Stimulated activated naive CD8-positive, alpha-beta T cell treated with anti-CD3 and anti-CD28 coated beads, Interleukin-15, amount 100 ng/mL, for 72 hours (primary cell): ENCODE measurements around the gene GABRD.

Experiments used
- ATAC-seq: fragments of 150-1000 bp; cut with Tn5 transposase; 2 replicates; pipeline ENCODE4 v1.10.0; 2021; ENCODE audit warnings: mild to moderate bottlenecking, moderate library complexity
- DNase-seq, 2 donors: peaks; one replicate each; pipeline ENCODE4 v3.0.0; 2021 to 2022
- H3K27ac Mint-ChIP-seq, 2 donors: one replicate each; pipeline ENCODE4 v1.8.0; 2022; ENCODE audit warnings: mild to moderate bottlenecking in 2 of 2, mixed read lengths in 2 of 2, moderate library complexity in 2 of 2
- H3K27me3 Mint-ChIP-seq: one replicate; pipeline ENCODE4 v1.8.0; 2022; ENCODE audit warnings: mixed read lengths
- H3K4me1 Mint-ChIP-seq: one replicate; pipeline ENCODE4 v1.8.0; 2022; ENCODE audit warnings: mild to moderate bottlenecking, mixed read lengths
- H3K4me3 Mint-ChIP-seq, 2 donors: one replicate each; pipeline ENCODE4 v1.8.0; 2022; ENCODE audit warnings: mild to moderate bottlenecking in 2 of 2, mixed read lengths in 2 of 2, moderate library complexity in 1 of 2
- H3K9me3 Mint-ChIP-seq, 2 donors: one replicate each; pipeline ENCODE4 v1.8.0; 2022; ENCODE audit warnings: mixed read lengths in 2 of 2

The GABRD gene

DNA sequence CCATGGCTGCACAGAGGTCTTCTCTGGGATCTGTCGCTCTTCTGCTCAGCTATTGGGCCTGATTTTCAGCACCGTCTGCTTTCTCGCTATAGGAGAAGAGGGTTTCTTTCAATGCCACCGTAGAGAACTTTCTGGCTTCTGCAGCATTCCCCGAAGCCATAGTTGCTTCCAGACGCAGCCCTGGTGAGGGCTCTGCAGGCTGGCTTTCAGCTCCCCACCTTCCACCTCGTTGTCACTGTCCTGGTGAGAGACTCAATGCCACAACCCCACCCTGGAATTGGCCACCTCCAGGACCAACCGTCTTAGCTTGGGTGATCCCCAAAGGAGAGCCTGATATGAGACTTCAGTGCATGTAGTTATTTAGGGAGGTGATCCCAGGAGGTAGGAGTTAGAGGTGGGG is 19.1 kb downstream of the GABRD start:
- DNase-seq (no peak), ATAC-seq (no peak)
- Mint-ChIP-seq H3K9me3 (no peaks in the 10 kb centered on the region), H3K4me1 (no peaks in the 10 kb centered on the region), H3K27ac (no peak overlapping the region), H3K4me3 (no peak overlapping the region), H3K27me3 (no peaks in the 10 kb centered on the region)

DNA sequence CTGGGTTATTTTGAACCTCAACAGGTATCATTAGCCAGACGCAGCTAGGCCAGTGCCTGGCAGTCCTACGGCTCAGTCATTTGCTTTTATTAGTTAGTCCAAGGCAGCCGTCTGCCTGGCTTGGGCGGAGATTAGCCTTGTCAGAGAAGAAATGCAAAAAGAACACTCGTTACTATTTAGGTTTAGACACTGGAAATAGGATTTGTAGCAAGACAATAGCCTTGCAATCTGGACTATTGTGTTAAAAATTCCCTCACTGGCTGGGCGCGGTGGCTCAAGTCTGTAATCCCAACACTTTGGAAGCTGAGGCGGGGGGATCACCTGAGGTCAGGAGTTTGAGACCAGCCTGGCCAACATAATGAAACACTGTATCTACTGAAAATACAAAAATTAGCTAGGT is 20.1 kb downstream of the GABRD start:
- no peak for ATAC-seq
- H3K27ac Mint-ChIP-seq: no peak overlapping the region

DNA sequence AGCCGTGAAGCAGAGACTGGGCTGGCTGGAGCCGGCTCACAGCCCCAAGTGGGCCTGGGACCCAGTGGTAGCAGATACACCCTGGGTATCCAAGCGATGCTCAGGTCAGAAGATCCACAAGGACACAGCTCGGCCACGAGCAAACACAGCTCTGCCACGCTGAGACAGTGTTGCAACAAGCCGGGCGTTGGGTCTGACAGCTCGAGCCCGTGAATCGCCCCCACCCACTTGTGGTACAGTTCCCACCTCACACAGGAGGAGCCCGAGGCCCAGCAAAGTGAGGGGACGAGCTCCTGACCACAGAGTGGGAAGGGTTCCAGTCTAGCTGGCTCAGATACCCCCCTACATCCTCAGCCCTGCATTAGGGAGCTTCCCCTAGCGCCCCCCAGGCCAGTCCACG is 22.2 kb downstream of the GABRD start:
- H3K4me1 Mint-ChIP-seq: peaks cover 27% of the 10 kb centered on the region
- H3K4me3 Mint-ChIP-seq: no peak overlapping the region
- H3K9me3 Mint-ChIP-seq: no peaks in the 10 kb centered on the region
- ATAC-seq: no peak
- no peaks in the 10 kb centered on the region for H3K27me3 Mint-ChIP-seq
- H3K27ac Mint-ChIP-seq: no peak overlapping the region
- DNase-seq: no peak

More for the DNA sequence above, 20.1 kb downstream of the GABRD start:
- Mint-ChIP-seq H3K27me3 (no peaks in the 10 kb centered on the region), H3K4me1 (peaks cover 7% of the 10 kb centered on the region), H3K9me3 (no peaks in the 10 kb centered on the region), H3K4me3 (no peak overlapping the region)
- no peak for DNase-seq

DNA sequence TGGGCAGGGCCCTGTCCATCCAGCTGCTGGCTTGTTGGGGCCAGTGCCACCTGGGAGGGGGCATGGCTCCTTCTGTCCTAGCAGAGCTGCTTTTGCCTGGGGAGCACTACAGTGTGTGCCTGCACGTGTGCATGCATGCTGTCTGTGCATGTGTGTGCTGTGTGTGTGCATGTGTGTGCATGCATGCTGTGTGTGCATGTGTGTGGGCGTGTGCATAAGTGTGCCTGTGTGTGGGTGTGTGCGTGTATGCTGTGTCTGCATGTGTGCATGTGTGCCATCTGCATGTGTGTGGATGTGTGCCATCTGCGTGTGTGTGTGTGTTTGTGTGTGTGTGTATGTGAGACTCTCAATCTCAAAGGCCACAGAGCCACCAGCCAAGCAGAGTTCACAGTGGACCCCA is 22.7 kb downstream of the GABRD start:
- H3K27ac Mint-ChIP-seq: no peak overlapping the region
- DNase-seq: no peak
- H3K4me3 Mint-ChIP-seq: no peak overlapping the region
- peaks cover 31% of the 10 kb centered on the region for H3K4me1 Mint-ChIP-seq
- ATAC-seq: no peak
- no peaks in the 10 kb centered on the region for H3K27me3 Mint-ChIP-seq
- no peaks in the 10 kb centered on the region for H3K9me3 Mint-ChIP-seq

DNA sequence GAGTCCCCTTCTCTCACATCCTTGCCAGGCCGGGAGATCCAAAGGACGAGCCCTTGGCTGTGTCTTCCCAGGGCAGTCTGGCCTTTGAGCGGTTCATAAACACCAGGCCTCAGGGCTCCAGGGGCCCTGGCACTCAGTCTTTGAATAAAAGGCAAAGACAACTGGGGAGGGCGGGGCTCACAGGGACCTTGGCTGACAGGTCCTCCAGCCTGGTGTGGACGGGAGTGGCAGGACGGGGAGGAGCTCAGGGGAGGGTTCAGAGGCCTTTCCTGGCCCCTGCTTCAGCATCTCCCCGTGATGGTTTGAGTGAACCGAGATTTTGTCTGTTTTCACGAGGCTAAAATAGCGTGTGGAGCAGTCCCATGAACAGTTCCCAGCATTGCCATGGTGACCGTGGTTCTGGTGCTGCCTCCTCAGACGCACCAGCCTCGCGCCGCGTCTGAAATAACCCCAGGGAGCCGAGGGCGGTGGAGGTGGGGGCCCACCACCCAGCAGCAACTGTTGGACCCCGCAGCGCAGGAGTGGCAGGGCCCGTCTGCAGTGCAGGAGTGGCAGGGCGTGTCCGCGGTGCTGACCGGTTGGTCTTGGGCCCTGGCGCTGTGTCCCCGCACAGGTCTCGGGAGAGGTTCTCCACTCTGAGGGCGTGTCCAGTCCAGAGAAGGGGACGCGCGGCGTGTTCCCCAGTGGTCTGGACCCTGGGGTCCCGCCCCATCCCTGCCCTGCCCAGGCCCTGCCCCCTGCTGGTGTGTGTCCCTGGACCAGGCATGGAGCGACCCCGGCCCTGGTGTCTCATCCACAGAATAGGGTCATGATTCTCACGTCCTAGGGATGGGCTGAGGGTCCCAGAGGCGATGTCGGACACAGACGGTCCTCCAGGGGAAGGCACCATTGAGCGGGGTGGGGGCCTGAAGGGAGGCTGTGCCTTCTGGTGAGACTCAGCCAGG is 24.0 kb downstream of the GABRD start:
- H3K9me3 Mint-ChIP-seq: no peaks in the 10 kb centered on the region
- peaks cover 31% of the 10 kb centered on the region for H3K4me1 Mint-ChIP-seq

DNA sequence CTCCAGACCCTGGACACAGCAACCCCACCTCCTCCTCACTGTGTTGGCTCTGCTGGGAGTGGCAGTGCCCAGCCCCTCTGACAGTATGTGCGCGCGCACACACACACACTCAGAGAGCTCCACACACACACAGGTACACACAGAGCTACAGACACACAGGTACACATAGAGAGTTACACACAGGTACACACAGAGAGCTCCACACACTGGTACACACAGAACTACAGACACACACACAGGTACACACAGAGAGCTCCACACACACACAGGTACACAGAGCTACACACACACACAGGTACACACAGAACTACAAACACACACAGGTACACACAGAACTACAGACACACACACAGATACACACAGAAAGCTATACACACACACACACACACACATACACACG is 24.7 kb downstream of the GABRD start:
- peak overlapping the region in 1 of 2 donors; percentile 83 for H3K27ac Mint-ChIP-seq
- ATAC-seq: no peak
- DNase-seq: no peak
- H3K4me3 Mint-ChIP-seq: peak overlapping the region; percentile 46 to 47
- no peaks in the 10 kb centered on the region for H3K9me3 Mint-ChIP-seq
- H3K27me3 Mint-ChIP-seq: peaks cover 10% of the 10 kb centered on the region
- peaks cover 39% of the 10 kb centered on the region for H3K4me1 Mint-ChIP-seq

More for the DNA sequence above, 24.0 kb downstream of the GABRD start:
- H3K27ac Mint-ChIP-seq: no peak overlapping the region
- peaks cover 2% of the 10 kb centered on the region for H3K27me3 Mint-ChIP-seq
- ATAC-seq (no peak), DNase-seq (no peak)
- H3K4me3 Mint-ChIP-seq: no peak overlapping the region

DNA sequence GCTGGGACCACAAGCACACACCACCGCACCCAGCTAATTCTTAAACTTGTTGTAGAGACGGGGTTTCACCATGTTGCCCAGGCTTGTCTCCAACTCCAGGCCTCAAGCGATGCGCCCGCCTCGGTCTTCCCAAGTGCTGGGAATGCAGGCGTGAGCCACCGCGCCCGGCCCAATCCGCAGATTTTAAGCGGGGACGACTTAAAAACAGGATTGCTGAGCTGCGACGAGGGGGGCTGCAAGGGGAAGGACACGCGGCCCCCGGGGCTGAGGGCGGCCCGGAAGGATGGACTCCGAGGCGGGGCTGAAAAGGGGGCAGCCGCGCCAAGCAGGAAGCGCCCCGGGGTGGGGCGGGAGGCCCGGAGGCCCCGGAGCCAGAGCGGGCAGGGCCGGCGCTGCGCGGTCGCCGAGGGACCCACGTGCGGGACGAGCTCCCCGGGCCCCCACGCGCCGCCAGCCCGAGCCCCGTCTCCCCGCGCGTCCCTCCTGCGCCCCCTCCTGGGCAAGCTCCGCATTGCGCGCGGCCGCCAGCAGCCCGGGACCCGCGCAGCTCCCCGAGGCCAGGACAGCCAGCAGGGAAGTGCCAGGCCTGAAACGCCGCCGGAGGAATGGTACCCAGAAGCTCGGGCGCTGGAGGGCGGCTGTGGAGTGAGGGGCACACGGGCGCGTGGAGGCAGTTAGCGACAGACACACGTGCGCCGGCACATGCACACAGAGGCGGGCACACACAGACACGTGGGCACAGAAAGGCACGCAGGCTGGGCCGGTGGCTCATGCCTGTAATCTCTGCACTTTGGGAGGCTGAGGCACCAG is 25.6 kb downstream of the GABRD start:
- ATAC-seq: peak; percentile 82
- H3K27ac Mint-ChIP-seq: peak overlapping the region; percentile 27 to 69
- H3K4me3 Mint-ChIP-seq: peak overlapping the region; percentile 69 to 78
- peaks cover 47% of the 10 kb centered on the region for H3K4me1 Mint-ChIP-seq
- H3K27me3 Mint-ChIP-seq: peaks cover 17% of the 10 kb centered on the region
- H3K9me3 Mint-ChIP-seq: no peaks in the 10 kb centered on the region
- DNase-seq: peak; percentile 85 to 86

DNA sequence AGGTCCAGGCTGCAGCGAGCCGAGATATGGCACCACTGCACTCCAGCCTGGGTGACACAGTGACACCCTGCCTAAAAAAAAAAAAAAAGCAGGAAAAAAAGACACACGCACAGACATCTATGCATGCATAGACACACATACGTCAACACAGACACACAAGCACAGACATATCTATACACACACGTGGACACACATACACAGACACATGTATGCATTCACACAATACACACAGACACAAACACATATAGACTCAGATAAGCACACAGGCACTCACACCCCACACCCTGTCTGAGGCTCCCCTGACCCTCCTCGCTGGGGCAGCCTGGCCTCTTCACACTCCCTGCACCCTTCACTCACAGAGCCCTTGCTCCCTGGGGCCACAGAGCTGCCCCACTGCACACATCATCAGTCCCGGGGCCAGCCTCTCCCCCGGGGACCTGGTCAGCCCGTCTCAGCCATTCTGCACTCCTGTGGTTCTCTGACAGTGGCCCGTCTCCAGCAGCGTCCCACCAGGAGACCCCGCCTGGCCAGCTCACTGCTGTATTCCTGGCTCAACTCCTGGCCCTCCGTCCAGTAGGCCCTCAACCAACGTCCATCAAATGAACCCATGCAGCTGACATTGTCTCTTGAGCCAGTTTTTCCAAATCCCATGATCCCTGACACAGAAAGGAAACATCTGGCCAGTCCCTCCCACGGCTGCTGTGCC is 26.5 kb downstream of the GABRD start:
- Mint-ChIP-seq H3K4me1 (peaks cover 47% of the 10 kb centered on the region), H3K4me3 (peak overlapping the region; percentile 69 to 78), H3K9me3 (no peaks in the 10 kb centered on the region), H3K27me3 (peaks cover 17% of the 10 kb centered on the region), H3K27ac (no peak overlapping the region)
- DNase-seq (no peak), ATAC-seq (no peak)

DNA sequence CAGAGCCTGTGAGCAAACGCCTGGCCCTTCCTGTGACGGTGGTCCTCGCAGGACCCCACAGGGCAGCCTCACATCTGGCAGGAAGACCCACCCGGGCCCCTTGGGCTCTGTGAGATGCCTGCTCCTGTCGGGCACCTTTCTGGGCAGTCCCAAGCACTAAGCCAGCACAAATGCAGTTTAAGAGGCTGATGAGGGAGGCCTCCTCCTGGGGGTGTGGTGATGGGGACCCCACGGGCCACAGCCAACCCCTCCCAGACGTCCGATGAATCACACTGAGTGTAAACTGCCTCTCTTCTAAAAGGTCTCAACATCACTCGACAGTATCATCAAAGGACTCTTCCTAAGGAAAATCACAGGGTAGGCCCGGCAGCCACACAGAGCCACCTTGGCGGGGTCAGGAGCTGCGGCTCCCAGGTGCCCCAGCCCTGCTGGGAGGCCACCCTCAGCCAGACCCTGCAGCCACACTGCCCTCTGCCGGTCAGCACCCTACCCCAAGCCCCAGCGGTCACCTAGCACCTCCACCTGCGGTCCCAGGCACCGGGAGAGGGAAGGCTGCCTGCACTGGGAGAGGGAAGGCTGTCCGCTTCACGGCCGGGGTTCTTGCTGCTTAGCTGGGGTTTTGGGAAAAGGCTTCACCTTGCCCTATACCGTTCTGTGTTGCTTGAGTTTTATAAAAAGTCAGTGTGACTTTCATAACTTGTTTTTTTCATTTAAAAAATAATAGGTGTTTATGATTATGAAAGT is 27.2 kb downstream of the GABRD start:
- no peak overlapping the region for H3K4me3 Mint-ChIP-seq
- no peaks in the 10 kb centered on the region for H3K9me3 Mint-ChIP-seq
- ATAC-seq (no peak), DNase-seq (peak; percentile 50 to 62)
- H3K27ac Mint-ChIP-seq: no peak overlapping the region
- peaks cover 49% of the 10 kb centered on the region for H3K4me1 Mint-ChIP-seq
- H3K27me3 Mint-ChIP-seq: peaks cover 17% of the 10 kb centered on the region

DNA sequence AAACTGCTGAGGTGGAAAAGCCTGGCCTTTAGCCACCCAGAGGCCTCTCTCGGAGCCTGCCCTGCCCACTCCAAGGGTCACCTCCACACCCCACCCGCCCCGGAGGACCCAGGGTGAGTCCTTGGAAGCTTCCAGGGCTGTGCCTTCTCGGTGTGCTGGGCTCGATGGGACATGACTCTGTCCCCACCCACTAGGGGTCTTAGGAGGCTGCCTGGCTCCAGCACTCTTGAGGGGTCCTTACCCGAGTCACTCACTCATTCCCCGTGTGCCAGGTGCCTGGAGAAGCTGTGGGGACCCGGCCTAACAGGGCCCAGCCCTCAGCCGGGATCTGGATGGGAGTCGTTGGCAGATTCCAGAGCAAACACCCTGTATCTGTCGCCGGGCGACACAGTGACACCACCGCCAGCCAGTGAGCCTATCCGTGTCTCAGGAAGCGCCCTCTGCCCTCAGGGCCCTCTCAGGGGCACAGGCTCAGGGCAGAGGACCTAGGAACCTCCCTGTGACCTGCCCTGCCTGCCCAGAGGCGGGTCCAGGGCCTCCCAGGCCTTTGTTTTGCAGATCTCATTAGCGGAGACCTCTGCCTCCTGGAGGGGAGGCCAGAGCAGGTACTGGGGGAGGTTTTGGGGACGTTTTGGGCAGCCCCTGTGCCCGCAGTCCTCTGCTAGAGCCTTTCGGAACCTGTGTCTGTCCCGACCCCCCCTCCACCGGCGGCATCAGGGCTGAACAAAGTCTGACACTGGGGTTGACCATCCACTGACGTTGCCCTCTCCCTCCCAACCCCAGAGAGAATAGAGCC is 28.0 kb downstream of the GABRD start:
- no peak overlapping the region for H3K4me3 Mint-ChIP-seq

DNA sequence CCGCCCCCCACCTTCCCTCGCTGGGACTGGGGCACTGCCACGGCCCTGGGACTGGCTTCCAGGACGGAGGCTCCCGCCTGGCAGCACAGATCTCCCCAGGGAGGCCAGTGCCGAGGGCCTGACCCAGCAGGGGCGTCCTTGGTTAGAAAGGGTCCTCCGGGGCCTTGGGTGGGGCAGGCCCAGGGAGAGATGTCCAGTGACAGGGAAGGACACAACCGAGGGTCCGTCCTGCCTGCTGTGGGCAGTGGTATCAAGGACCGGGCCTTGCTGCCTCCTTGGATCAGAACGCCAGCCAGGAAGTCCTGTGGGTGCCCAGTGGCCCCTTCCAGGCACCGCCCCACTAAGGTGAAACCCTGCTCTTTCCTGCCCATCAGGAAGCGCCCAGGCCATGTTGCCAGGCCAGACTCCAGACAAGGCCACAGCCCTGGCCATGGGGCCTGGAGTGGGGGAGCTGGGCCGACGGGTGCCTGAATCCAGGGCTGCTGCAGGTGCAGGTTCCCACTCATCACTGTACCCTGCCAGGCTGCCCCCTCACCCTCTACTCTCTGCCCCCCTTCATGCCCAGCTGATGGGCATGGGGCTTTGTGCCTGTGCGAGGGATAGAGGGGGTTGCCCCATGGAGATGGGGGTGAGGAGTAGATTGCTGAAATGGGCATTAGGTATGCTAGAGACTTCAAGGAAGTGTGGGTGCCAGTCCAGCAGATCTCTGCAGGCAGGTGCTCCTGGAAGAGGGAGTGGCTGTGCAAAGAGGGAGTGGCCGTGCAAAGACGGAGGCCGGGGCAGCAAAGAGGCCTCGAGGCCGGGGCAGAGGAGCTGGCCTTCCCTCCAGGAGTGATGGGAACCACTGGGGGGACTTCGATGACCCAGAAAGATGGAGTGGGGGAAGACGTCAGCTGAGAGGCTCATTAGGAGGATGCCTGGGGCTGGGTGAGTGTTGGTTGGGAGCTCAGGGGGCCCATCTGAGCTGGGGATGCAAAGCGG is 28.9 kb downstream of the GABRD start:
- no peak overlapping the region for H3K27ac Mint-ChIP-seq

More for the DNA sequence above, 28.0 kb downstream of the GABRD start:
- peaks cover 57% of the 10 kb centered on the region for H3K4me1 Mint-ChIP-seq
- peaks cover 17% of the 10 kb centered on the region for H3K27me3 Mint-ChIP-seq
- ATAC-seq (no peak), DNase-seq (no peak)
- H3K27ac Mint-ChIP-seq: no peak overlapping the region
- H3K9me3 Mint-ChIP-seq: no peaks in the 10 kb centered on the region

DNA sequence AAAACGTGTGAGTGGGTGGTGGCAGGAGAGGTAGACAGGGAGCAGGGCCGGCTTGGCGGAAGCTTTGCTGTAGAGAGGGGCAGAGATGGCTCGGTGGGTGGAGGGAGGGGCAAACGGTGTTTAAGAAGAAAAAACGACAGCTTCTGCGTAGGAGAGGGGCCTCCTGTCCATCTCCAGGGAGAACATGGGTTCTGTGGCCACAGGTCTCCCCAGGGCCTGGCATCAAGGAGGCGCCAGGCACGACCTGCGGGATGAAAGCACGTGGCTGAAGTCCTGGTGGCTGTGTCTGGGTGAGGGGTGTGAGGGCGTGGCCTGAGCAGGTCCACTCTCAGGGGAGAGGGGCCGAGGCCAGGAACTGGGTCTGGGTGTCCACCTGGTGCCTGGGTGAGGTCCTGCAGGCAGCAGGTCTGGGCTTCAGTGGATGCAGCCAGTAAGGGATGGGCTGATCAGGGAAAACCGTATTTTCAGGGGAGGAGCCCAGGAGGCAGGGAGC is 30.1 kb downstream of the GABRD start:
- ATAC-seq (no peak), DNase-seq (peak; percentile 32 to 36)
- H3K9me3 Mint-ChIP-seq: no peaks in the 10 kb centered on the region
- H3K4me3 Mint-ChIP-seq: peak overlapping the region; percentile 84 to 88
- H3K27me3 Mint-ChIP-seq: peaks cover 17% of the 10 kb centered on the region
- peak overlapping the region; percentile 10 to 49 for H3K27ac Mint-ChIP-seq
- H3K4me1 Mint-ChIP-seq: peaks cover 63% of the 10 kb centered on the region

More for the DNA sequence above, 28.9 kb downstream of the GABRD start:
- Mint-ChIP-seq H3K27me3 (peaks cover 17% of the 10 kb centered on the region), H3K9me3 (no peaks in the 10 kb centered on the region), H3K4me1 (peaks cover 65% of the 10 kb centered on the region), H3K4me3 (peak overlapping the region; percentile 6)
- no peak for DNase-seq
- no peak for ATAC-seq
